Prostate gland (tissue), 2 donors: ENCODE results near the gene MTHFR.
"Not testable (repeated sequence)": the region's sequence is repeated elsewhere in the genome, so short reads cannot be mapped to it uniquely, and the experiment has no call there.

Experiments
- CTCF ChIP-seq, 4 experiments: fragments of 200-600 bp in 2 of 4; fragments of 450-650 bp in 2 of 4; sonication (generic) in 2 of 4; IDR thresholded peaks; 1 replicate in 3 of 4; 2 replicates in 1 of 4; pipeline ENCODE4 v1.5.1; 2016 to 2019; ENCODE audit warnings: antibody characterized with exemption in 4 of 4, mild to moderate bottlenecking in 2 of 4, moderate library complexity in 2 of 4
- POLR2A ChIP-seq: fragments of 450-650 bp; IDR thresholded peaks from one replicate; pipeline ENCODE4 v1.6.1; 2016; ENCODE audit warnings: antibody characterized with exemption, mild to moderate bottlenecking

- not testable (repeated sequence) for TF ChIP-seq CTCF (IDR thresholded peaks at IDR 0.05); POLR2A
Observed at GRCh38 chr1:11803924-11804665, 1.7 kb downstream of the MTHFR start.
